Activated CD4-positive, alpha-beta T cell treated with anti-CD3 and anti-CD28 coated beads, Interleukin-2, Interleukin-4, amounts not matched to agents 100 ng/mL and 50 ng/mL, durations not matched to agents 16 hours and 8 hours (primary cell): ENCODE measurements around the gene ZP1.
"Not testable (repeated sequence)": the region's sequence is repeated elsewhere in the genome, so short reads cannot be mapped to it uniquely, and the experiment has no call there.

ENCODE experiments used
- DNase-seq: peaks from one replicate; pipeline ENCODE4 v3.0.0-alpha.2; 2020; ENCODE audit warnings: low spot score

ZP1 gene

GRCh38 chr11:60878245-60879101 lies 11.1 kb downstream of the ZP1 start:
- DNase-seq: no peak

GRCh38 chr11:60879104-60879503 lies 11.8 kb downstream of the ZP1 start:
- DNase-seq: no peak

GRCh38 chr11:60879971-60880588 lies 12.7 kb downstream of the ZP1 start:
- DNase-seq: no peak

- DNase-seq: no peak
Measured at GRCh38 chr11:60880643-60881282, 13.4 kb downstream of the ZP1 start.

GRCh38 chr11:60887556-60887955 lies 20.2 kb downstream of the ZP1 start:
- no peak for DNase-seq

GRCh38 chr11:60889869-60890311 lies 22.5 kb downstream of the ZP1 start:
- DNase-seq: no peak

- DNase-seq: no peak
Measured at GRCh38 chr11:60890696-60891095, 23.4 kb downstream of the ZP1 start.

- no peak for DNase-seq
Measured at GRCh38 chr11:60891103-60891741, 23.9 kb downstream of the ZP1 start.

GRCh38 chr11:60895687-60896086 lies 28.3 kb downstream of the ZP1 start:
- no peak for DNase-seq

- DNase-seq: no peak
Measured at GRCh38 chr11:60897496-60897895, 30.2 kb downstream of the ZP1 start.

GRCh38 chr11:60899046-60899936 lies 31.9 kb downstream of the ZP1 start:
- DNase-seq: peak; percentile 62

GRCh38 chr11:60899977-60900376 lies 32.6 kb downstream of the ZP1 start:
- DNase-seq: no peak

- no peak for DNase-seq
Measured at GRCh38 chr11:60900673-60901404, 33.5 kb downstream of the ZP1 start.

- no peak for DNase-seq
Measured at GRCh38 chr11:60902625-60903024, 35.3 kb downstream of the ZP1 start.

- DNase-seq: no peak
Measured at GRCh38 chr11:60905047-60905446, 37.7 kb downstream of the ZP1 start.

GRCh38 chr11:60905551-60906113 lies 38.3 kb downstream of the ZP1 start:
- DNase-seq: no peak

GRCh38 chr11:60906132-60906972 lies 39.0 kb downstream of the ZP1 start, which contains the start of gene PRPF19:
Gene PRPF19, minus strand, starts transcription at chr11:60906585. Its CDS starts 203 bp downstream, at chr11:60906382.
- peak; percentile 100 for DNase-seq

- DNase-seq: no peak
Measured at GRCh38 chr11:60908803-60909202, 41.5 kb downstream of the ZP1 start.

- DNase-seq: not testable (repeated sequence)
Measured at GRCh38 chr11:60909680-60910280, 42.4 kb downstream of the ZP1 start.
